DLD1 (cell line): Measurements from ENCODE around the gene TFAM.

Experiments
- in situ Hi-C: cut with HindIII; loops from 2 replicates; pipeline ENCODE4 v1.10.0; 2017; ENCODE audit warnings: low sequenced_read_pairs

The TFAM gene

GRCh38 chr10:58384999-58385783, at the start of gene TFAM:
Gene TFAM (plus strand): TSS chr10:58385410. CDS start chr10:58385548, 138 bp downstream.
- in situ Hi-C loops: no loop called here

GRCh38 chr10:58336242-58336641, 49.0 kb upstream of the TFAM start:
- in situ Hi-C loops: no loop called here

- in situ Hi-C loops: no loop called here
Measured at GRCh38 chr10:58341422-58341821, 43.8 kb upstream of the TFAM start.

GRCh38 chr10:58341947-58342346, 43.3 kb upstream of the TFAM start:
- in situ Hi-C loops: no loop called here

- in situ Hi-C loops: no loop called here
Measured at GRCh38 chr10:58347967-58348366, 37.2 kb upstream of the TFAM start.

- in situ Hi-C loops: no loop called here
Measured at GRCh38 chr10:58348571-58349033, 36.6 kb upstream of the TFAM start.

- in situ Hi-C loops: no loop called here
Measured at GRCh38 chr10:58350023-58350422, 35.2 kb upstream of the TFAM start.

DNA sequence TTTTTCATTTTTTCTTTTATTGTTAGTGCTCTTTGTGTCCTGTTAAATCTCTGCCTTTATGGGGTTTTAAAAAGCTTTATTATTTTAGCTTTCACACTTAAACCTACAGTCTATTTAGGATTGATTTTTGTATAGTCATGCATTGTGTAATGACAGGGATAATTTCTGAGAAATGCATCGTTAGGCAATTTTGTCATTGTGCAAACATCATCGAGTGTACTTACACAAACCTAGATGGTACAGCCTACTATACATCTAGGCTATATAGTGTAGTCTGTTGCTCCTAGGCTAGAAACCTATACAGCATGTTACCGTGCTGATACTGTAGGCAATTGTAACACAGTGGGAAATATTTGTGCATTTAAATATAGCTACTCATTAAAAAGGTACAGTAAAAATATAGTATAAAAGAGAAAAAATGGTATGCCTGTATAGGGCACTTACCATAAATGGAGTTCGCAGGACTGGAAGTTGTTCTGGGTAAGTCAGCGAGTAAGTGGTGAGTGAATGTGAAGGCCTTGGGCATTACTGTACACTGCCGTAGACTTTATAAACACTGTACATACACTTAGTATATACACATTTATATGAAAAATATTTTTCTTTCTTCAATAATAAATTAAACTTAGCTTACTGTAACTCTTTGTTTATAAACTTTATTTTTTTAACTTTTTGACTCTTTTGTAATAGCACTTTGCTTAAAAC, 34.4 kb upstream of the TFAM start:
- in situ Hi-C loops: no loop called here

DNA sequence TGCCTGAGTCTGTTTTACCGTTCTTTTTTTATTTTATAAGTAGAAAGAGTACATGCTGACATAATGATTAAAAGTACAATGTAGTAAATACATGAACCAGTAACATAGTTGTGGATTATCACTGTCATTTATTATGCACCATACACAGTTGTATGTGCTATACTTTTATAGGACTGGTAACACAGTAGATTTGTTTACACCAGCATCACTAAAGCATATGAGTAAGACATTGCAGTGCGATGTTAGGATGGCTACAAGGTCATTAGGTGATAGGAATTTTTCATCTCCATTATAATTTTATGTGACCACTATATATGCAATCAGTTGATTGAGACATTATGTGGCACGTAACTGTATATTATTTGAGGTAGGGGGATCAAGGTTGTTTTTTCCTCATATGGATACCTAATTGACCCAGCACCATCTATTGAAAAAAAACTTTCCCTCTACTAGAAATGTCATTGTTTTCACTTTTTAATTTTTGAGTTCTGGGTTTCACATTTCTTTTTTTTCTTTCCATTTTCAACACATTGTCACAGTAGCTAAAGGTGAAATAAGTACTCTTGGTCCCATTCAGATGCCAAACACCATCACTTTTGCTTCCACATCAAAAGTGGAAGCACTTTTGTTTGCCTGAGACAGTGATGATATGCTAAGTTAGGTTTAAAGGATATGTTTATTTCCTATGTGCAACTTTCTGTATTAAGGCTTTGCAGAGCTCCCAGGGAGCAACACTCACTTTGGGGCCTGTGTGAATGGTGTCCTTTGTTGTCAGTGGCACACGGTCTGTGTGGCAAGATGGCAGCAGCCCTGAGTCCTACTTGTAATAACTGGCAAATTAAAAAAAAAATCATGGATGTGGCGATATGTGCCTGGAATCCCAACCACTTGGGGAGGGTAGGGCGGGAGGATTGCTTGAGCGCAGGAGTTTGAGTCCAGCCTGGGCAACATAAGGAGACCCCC, 33.3 kb upstream of the TFAM start:
- in situ Hi-C loops: no loop called here

DNA sequence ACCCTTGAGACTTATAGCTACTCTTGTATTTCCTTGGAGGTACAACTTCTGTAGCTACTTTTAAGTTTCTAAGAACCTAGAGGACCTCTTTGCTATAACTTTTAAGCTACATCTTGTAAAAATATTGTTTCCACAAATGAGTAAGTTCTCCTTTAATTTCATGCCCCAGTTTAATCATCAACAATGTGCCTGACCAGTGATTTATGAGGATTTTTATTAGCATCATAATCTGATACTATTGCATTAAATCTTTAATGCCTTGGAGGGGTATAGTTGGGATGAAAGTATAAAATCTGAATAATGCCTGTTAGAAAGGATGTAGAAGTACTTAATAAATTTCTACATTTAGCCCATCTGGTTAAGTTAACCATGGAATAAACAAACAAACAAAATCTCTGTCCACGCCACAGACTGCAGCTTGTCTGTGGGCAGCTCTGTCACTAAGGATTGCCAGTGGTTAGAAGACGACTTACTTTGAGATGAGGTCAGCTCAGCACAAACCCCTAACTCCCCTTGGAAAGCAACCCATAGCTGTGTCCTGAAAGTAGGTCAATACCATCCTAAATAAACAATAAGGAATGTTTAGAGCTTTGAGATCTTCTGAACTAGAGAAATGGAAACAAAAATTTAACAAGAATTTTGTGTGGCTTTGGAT, 32.1 kb upstream of the TFAM start:
- in situ Hi-C loops: no loop called here

DNA sequence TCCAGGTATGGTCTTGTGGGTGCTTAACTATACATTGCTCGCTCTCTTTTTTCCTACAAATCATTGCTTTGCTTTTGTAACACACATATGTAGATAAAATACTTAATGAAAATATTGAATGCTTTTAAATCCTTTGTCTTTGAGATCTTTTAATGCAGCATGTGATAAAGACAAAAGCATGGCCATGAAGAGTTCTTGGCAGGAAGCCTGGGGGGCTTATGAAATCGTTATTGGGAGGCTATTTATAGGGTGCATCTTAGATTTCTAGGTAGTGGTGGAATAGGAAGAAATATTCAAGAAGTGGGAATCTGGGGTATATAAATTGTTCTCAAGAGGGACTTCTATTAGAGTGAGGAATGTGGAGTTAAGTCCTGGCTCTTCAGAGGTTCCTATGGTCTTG, 28.5 kb upstream of the TFAM start:
- in situ Hi-C loops: no loop called here

DNA sequence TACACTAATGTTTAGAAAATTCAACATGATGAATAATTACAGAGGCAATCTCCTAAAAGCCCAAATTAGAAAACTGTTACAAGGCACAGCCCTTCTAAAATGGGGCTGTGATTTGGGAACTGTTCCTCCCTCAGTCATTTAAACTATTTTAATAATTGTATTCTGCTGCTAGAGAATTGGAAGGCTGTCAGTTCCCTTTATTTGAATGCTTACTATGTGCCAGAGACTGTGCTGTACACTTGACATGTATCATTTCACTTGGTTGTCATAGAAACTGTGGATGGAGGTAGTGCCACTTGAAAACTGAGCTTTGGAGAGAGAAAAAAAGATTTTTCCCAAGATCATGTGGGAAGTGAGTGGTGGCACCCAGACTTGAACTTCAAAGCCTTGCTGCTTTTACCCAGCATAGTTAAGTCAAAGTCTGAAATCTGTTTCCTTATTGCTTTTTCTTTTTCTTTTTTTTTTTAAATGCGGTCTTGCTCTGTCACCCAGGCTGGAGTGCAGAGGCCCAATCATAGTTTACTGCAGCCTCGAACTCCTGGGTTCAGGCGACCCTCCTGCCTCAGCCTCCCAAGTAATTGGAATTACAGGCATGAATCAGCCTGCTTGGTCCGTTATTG, 26.8 kb upstream of the TFAM start:
- in situ Hi-C loops: no loop called here

- in situ Hi-C loops: no loop called here
Measured at GRCh38 chr10:58358947-58359346, 26.3 kb upstream of the TFAM start.

DNA sequence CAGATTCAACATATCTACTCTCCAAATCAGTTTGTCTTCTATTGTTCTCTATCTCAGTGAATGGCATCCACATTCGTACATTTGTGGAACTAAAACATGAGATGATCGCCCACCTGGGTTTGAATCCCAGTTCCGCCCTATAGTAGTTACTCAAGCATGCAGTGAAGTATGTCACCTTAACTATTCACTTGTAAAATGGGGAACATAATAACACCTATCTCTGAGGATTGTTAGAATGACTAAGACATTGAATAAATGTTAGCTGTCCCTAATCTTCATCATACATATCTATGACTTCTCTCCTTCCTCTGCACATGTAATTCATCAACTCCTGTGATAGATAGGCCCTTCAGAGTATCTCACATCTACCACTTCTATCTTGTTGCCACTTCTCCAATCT, 25.7 kb upstream of the TFAM start:
- in situ Hi-C loops: no loop called here

- in situ Hi-C loops: no loop called here
Measured at GRCh38 chr10:58360412-58361004, 24.7 kb upstream of the TFAM start.

GRCh38 chr10:58361353-58361752, 23.9 kb upstream of the TFAM start:
- in situ Hi-C loops: no loop called here

DNA sequence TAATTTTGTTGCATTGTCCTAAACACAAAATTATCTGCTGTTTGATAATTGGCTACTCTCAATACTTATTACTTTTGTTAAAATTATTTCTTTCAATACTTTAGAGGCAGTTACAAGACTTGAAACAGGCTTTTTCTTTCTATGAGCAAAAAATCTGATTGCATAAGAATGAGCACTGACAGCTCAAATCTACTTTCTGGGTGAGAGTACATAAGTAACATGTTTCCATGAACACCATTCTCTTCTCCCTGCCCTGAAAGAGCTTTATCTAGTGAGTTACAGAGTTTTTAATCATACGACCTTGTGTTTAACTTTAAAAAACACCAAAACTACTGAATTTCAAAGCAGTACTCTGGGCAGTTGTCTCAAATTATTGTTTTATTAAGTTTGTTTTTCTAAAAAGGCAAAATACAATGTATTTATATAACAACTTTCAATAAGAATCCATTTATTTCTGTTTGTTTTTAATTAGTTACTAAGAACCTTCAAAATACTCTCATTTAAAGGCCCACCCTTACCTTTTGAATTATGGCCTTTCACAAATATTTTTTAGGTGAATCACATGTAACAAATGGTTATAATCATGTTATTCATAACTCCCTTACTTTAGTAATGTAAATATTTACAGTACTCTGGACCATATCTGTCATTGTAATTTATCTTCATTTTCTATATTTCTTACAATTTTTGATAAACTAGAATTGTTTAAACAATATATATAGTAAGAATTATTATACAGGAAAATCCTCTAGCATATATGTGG, 23.0 kb upstream of the TFAM start:
- in situ Hi-C loops: no loop called here

DNA sequence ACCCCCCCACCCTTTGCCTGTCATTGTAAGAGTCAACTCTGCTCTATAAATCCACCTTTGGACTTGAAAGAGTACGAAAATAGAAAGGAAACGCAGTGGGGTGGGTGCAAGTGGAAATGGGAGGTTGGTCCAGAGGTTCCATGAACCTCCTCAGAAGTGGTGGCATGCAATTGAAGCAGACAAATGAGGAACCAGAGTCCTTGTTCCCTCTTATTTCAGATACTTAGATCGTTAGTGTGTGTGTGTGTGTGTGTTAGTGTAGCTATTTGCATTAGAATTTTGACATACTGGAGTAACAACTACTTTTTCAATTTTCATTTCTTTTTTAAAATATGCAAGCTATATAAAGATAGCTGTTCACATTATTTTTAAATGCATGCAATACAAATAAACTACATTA, 18.1 kb upstream of the TFAM start:
- in situ Hi-C loops: no loop called here

GRCh38 chr10:58371473-58371872, 13.7 kb upstream of the TFAM start:
- in situ Hi-C loops: no loop called here
